HG03196 (cell line): ENCODE results near the gene DOCK4.
"Not testable (repeated sequence)": the region's sequence is repeated elsewhere in the genome, so short reads cannot be mapped to it uniquely, and the experiment has no call there.

Source experiments
- ATAC-seq: cut with Tn5 transposase; IDR thresholded peaks from one replicate; pipeline ENCODE4 v1.9.1; 2021; ENCODE audit not compliant: unreplicated experiment

Gene DOCK4

DNA sequence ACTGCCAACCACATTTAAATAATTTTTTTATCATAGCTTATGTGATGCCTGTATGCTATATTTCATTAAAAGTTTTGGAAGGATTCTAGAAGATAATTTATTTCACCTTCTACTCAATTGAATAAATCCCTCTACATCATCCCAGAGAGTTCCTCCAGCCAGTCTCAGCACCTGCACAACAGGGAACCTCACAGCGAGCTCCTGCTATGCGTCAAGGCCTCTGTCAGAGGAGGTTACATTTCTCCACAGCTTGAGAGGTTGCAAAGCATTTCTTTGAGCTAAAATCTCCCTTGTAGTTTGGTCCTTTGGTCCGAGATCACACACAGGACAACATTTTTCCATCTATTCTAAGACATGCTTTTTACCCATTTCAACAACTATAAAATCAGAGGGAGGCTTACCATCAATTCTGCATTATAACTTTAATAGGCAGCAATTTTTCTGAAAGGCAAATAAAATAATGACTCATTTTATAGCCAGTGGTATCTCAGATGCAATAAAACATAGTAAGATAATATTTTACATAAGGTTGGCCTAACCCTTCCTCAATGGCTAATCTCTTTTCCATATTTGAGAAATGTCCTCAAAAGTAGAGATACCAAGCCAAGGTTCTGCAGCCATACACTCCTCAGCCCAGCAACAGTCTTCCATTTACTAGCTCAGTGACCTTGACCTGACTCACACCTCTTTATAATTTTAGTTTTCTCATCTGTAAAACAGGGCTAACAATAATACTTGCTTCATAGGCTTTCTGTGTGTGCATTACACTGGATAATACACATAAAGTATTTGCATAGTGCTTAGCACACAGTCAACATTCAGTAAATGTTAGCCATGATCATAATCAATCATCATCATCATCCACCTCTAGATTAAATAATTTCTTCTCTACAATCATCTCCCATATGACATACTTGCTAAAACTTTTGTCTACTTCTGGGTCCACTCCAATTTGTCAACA lies 68.8 kb downstream of the DOCK4 start:
- ATAC-seq, result no peak

- no peak for ATAC-seq
Observed at GRCh38 chr7:112136271-112137008, 69.8 kb downstream of the DOCK4 start.

DNA sequence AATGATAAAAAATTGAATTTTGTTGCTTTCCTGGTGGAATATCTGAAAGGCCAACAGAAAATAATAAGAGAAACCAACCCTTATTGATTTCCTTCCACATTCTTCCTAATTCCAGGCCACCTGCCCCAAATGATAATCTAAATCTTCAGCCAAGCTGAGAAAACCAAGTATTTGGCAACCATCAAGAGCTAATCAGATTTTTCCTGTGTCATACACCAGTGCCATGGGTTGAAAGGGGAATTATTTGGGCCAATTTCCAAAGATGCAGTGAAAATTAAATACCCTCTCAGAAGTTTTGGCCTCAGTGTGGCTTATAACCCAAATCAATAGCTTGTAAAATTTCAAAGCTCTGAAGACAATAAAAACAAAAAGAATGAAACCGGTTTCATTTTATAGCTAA lies 70.4 kb downstream of the DOCK4 start:
- ATAC-seq, result no peak

DNA sequence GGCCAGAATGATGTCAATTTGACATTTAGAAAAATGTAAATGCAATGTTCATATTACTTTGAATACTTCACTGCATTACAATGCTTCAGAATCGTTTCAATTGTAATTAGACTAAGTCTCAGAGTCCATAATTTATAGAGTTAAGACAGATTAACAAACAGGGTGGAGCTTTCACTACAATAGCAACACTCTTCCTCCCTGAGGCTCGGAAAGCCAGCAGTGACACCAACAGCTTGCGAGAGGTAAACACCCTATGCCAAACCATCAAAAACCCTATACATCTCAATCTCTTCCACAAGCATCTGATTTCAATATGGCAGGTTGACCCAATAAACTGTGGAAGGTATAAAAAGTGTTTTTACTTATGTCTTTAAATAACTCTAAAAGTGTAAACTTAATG lies 72.2 kb downstream of the DOCK4 start:
- no peak for ATAC-seq

GRCh38 chr7:112133328-112133727 lies 72.9 kb downstream of the DOCK4 start:
- no peak for ATAC-seq

- ATAC-seq, result no peak
Observed at GRCh38 chr7:112132051-112132694, 74.0 kb downstream of the DOCK4 start.

DNA sequence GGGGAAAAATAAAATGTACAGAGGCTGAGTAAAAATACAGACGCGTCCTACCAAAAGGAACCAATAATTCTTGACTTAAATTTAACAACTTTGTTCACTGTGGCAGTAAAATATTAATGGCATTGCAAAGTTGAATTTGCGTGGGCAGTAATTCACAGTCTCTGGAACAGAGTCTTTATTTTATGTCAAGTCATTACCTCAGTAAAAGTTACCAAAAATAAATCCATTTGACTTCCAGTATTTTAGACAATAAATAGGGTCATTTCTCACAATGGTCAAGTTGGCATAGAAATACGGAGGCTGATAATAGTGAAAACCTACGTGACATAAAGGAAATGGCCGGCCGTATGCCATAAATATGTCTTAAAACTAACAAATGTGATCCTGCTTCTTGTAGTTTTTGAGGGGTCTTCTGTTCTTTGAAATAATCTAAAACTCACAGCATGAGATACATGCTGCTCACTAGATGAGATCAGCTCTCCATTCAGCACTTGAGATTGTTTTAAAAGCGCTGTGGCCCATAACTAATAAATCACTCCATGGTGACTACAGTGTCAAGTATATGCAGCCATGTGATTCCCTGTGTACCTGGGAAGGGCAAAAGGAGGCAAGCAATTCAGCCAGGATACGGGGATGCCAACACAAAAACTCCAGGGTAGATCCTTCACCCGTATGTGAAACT lies 75.3 kb downstream of the DOCK4 start:
- no peak for ATAC-seq

DNA sequence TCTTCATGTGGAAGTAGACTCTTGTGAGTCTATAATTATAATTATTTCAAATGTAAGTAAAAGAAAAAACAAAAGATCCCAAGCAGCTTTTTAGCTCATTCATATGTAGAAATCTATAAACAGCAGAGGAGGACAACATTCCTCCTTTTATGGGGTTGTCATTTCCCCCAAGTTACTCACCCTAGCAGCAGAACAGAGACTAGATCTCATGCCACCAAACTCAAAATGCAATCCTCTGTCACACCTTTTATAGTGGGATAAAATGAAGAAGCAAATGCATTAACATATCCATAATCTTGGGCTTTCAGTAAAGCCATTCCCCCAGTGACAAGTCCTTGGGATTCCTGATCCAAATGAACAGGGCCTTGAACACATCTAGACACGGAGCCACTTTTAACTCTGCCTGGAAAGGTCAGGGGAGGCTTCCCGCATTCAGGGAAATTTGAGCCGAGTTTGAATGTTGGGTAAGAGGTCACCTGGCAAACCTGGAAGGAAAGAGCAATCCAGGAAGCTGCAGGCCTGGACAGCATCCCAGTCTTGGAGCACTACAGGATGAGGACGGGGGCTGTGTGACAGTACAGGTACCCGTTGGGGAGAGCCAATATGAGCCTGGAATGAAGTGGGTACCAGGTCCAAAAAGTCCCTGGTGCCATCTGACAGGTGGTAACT lies 76.4 kb downstream of the DOCK4 start:
- no peak for ATAC-seq

DNA sequence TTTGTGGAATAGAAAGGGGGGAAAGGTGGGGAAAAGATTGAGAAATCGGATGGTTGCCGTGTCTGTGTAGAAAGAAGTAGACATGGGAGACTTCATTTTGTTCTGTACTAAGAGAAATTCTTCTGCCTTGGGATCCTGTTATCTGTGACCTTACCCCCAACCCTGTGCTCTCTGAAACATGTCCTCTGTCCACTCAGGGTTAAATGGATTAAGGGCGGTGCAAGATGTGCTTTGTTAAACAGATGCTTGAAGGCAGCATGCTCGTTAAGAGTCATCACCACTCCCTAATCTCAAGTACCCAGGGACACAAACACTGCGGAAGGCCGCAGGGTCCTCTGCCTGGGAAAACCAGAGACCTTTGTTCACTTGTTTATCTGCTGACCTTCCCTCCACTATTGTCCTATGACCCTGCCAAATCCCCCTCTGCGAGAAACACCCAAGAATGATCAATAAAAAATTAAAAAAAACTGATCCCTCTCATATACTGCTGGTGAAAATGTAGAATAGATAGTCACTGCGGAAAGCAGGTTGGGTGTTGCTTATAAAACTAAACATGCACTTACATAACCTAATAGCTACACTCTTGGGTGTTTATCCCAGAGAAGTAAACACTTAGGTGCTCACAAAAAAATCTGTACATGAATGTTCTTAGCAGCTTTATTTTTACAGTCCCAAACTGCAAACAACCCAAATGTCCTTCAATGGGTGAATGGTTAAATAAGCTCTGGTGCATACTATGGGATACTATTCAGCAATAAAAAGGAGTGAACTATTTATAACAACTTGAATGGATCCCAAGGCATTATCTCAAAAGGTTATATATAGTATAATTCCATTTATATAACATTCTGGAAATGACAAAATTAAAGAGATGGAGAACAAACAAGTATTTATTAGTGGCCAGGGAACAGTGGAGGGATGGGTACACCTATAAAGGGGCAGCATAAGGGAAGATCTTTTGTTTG lies 77.5 kb downstream of the DOCK4 start:
- ATAC-seq, result not testable (repeated sequence)

GRCh38 chr7:112128041-112128440 lies 78.2 kb downstream of the DOCK4 start:
- ATAC-seq, result not testable (repeated sequence)

- no peak for ATAC-seq
Observed at GRCh38 chr7:112125250-112125649, 80.9 kb downstream of the DOCK4 start.

DNA sequence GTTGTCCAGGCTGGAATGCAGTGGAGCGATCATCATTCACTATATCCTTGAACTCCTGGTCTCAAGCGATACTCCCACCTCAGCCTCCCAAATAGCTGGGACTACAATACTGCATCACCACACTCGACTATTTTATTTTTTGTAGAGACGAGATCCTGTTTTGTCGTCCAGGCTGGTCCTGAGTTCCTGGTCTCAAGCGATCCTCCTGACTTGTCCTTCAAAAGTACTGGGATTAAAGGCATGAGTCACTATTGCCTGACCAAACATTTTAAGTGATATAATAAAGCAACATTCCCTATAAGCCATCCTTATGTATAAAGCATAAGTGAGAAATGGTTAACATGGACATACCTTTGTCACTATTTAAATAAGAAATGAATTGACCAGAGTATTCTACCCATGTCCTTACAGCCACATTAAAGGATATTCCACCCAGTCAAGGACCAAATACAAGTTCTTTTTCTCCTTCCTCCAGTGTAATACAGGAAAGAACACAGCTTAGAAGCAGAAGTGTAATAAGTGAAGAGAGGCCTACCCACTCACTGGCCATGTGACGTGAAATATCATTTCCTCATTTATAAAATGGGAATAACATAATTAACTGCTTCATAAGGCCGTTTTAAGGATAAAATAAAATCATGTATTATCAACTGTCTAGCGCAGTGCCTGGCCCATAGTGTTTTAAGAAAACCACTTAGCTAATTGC lies 82.0 kb downstream of the DOCK4 start:
- no peak for ATAC-seq

DNA sequence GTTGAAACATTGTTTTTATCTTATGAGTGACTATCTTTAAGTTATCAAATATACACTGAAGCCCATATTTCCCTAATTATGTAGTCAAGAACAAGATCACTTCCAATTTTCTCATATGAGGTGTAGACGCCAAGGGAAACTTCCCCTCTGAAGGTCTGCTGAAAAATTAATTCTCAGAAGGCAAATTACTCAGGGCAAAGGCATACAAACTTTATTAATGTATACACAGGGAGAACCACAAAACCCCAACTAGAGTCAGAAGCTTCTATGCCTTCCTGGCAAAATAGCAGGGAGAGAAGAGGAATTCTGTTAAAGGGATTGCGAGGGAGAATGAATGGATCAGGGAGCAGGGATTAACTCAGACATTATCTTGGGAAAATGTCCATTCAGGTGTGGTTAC lies 83.4 kb downstream of the DOCK4 start:
- no peak for ATAC-seq

DNA sequence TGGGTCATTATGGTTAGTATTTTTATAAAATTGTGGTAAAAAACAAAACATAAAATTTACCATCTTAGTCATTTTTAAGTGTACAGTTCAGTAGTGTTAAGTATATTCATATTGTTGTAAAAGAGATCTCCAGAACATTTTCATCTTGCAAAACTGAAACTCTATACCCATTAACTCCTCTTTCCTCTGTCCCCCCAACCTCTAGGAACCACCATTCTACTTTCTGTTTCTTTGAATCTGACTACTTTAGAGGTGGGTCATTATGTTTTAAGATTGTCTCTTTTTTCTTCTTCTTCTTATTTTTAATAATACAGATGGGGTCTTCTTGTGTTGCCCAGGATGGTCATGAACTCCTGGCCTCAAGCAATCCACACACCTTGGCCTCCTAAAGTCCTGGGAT lies 84.1 kb downstream of the DOCK4 start:
- no peak for ATAC-seq

DNA sequence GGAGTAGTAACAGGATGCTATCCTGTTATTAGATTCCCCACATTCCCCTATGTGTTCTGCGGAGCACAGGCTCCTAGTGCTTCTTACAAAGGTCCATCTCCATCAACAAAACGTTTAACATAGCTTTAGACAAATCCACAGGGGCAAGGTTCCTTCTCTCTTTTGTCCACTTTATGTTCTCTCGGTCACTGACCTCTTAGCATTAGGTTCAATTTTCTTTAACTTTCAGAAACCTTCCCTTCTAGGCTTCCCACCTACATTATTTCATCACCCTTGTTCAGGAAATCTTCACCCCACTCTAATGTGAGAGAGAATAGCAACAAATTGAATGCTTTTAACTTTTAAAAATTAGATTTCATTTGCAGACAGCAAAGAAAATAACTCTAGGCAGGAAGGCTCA lies 84.9 kb downstream of the DOCK4 start:
- no peak for ATAC-seq

DNA sequence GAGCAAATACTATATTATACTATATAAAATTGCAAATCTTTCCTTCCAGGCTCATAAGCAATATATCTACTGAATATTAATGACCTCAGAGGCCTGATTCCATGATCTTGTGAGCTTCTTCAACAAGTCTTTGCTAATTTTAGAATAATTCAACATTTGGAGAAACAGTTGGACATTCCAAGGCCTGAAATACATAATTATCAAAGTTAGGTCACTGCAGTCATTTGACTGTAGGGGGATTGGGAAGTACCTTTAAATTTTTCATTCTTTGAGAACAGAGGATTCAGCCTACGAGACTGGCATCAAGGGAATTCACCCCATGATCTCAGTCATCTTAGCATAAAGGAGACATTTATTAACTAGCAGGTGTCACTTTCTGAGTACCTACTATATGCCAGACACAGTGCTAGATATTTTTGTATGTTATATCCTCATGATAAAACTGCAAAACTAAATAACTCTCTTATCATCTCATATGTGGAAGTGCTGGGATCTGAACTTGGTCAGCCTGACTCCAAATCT lies 85.4 kb downstream of the DOCK4 start:
- ATAC-seq, result peak; percentile 92

DNA sequence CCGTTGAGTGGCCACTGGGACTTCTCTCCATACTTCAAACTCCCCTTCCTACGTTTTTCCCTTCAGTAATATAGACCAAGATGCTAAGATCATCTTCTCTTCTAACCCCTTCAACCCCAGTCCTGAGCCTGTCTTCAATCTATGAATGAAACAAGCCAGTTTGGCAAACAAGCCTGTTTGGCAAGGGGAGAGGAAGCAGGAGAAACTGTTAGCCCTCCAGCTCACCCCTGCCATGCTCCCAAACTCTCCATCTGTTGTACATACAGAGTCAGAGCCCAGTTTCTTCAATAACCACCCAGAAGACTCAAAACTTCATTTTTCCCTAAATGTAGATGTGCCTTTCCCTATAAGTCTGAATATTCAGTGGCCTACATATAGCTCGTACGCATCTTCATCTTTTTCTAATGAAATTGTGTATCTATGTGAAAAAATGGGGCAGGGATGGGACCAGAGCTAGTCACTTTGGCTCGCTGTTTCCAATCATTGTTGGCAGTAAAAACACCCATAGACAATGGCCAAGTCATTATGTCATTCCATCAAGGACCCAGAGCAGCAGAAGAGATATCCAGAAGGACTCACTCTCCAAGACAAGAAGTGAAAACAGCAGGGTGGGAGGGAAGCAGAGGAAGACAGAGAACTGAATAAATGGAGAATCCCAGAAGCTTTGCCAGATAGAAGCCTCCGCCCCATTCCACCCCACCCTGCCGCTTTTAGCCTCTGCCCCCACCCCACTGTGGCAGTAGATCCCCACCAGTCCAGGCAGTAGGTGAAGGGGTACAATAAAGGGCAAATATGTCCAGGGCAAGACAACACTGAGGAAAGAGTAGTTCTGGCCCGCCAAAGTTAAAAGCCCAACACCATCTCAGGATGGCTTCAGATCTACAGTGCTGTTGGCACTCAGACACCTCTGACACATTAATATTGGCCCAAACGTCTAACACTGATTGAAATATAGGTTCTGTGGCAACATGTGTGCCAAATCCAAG lies 87.3 kb downstream of the DOCK4 start:
- no peak for ATAC-seq
